CD1c-positive myeloid dendritic cell (primary cell): ENCODE results near the gene LTN1.

Source experiments
- DNase-seq: peaks from one replicate; pipeline ENCODE4 v3.0.0-alpha.2; 2016; ENCODE audit errors: extremely low spot score

LTN1 gene

DNA sequence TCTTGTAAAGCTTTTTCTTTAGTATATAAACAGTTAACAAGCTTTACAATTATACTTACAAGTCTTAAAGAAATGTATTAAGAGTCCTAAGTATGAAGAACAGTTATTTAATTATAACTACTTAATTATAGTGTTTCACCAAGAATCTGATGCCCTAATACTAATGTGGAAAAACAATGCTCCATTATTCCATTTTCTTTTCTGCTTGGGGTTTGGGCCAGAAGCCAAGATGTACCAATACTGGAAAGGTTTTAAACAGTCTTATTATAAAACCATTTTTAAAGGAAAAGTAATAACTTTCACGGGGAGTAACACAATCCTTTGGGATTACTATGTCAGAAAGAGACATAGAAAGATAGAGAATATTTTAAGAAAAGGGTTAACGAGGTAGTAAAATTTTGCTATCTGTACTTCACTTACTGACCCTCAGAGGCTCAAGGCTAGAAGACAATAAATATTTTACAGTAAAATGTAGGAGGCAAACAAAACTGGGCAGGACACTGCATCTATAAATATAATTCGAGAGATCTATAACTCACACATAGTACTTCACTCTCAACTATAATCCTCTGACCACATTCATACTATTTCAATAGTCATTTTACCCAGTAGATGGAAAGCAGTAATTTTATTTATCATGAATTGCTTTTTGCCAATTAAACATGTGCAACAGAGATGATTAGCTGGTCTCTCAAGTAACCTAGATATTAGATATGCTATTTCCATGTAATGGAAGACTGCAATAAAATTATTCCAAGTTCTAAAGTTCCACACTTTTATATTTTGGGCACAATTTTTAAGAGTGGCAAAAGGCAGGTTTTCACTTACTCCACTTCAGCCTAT, 63.9 kb downstream of the LTN1 start:
- no peak for DNase-seq

DNA sequence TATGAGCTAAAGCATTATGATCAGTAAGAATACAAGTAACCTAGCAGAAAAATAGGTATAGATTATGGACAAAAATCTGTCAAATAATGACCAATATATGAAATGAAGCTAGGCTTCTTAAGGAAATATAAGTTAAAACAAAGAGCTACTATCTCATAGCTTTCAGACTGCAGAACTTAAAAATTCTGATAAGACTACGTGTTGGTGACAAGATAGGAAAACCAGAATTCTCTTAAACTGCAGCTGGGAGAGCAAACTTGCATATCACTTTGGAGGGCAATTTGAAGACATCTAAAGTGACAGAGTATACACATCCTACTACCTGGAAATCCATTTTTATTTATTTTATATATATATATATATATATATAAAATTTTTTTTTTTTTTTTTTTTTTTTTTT, 65.5 kb downstream of the LTN1 start:
- no peak for DNase-seq

DNA sequence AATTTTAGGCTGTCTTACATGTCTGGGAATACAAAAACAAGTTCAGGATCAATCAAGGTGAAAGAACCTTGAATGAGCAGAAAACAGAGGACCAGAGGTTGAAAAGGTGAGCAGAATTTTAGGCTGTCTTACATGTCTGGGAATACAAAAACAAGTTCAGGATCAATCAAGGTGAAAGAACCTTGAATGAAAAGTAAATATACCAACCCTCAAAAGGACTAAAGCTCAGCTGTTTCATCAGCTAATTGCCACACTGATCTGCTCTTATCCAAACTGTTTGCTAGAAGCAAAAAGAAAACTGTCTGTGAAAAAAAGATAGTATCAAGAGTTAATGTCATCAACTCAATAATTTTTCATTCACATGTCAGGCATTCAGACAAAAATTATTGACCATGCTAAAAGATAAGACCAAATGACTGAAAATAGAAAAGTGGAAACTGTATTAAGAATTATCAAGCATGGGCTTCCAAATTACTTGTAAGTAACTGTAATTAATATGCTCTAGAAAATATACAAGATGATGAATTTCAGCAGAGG, 69.2 kb downstream of the LTN1 start:
- no peak for DNase-seq

DNA sequence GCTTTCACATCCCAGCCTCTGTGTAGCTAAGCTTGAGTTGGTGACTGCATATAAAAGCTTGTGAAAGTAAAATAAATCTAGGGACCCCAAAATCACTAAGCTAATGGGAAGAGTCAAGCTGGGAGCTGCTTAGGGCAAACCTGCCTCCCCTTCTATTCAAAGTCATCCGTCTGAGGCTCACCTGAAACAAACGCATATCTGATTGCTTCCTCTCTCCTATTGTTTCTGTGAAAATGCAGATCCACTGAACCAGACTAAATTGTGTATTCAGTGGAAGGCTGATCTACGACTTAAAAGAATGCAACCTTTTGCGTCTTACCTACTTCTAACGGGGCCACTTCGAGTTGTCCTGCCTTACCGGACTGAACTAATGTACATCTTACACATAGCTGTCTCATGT, 70.3 kb downstream of the LTN1 start:
- no peak for DNase-seq

DNA sequence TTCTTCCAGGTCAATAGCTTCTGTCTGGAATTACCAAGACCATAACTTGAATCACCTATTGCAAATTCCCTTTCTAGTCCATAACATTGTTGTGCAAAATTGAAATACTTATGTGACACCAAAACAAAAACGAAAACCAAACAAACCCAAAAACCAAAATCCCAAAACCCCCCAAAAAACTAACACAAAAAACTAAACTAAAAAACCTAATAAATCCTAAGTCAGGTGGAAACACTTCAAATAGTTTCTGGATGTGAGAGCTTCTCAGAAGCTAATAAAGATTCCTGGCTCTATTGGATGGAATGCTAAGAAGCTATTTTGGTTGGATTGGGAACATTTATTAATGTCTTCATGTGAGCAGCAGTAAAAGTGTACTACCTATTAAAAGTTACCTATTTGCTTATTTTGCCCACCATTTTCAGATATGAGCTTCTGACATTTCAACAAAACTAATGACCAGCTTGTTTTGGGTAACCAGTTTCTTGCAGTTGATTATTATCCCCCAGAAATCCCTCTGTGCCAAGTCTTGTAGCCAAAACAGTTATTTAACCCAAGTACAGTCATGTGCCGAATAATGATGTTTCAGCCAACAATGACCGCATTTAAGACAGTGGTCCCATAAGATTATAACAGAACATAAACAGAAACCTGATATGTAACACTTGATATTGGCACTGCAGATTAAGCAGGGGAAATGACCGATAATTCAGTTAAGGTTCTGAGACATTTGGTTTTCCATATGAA, 76.4 kb downstream of the LTN1 start:
- DNase-seq, result no peak

DNA sequence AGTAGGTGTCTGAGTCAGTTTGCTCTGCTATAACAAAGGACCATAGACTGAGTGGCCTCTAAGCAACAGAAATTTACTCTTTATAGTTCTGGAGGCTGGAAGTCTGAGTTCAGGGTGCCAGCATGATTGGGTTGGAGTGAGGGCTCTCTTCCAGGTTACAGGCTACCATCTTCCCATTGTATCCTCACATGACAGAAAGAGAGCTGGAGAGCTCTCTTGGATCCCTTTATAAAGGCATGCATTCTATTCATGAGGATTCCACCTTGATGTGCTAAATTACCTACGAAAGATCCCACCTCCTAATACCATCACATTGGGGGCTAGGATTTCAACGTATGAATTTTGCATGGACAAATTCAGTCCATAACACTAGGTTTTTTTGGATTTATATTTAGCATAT, 79.6 kb downstream of the LTN1 start:
- no peak for DNase-seq

DNA sequence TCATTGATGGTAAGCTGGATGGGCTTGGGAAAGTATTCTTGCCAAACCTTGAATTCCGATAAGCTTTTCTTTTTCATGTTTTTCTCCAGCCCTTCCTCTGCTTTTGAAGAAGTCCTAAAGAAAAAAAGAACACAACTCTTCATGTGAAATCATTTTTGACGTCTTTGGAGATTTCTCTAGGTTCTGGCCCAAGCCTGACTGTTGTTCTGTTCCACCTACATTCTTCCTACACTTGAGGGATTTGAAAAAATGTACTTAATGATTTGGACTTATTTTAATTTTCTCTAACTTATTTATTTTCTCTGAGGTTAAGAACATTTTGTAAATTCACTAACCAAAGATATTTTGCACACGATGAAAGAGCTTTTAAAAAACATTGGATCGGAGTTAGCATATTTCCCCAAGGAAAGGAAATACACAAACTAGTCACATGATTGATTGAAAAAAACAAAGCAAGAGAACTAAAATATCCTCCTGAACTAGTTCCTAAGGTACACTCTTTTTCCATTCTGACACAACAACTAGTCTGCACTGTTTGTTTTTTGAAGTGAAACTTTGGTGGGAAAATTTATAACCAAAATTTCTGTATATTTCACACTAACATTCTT, 82.3 kb downstream of the LTN1 start:
- no peak for DNase-seq

DNA sequence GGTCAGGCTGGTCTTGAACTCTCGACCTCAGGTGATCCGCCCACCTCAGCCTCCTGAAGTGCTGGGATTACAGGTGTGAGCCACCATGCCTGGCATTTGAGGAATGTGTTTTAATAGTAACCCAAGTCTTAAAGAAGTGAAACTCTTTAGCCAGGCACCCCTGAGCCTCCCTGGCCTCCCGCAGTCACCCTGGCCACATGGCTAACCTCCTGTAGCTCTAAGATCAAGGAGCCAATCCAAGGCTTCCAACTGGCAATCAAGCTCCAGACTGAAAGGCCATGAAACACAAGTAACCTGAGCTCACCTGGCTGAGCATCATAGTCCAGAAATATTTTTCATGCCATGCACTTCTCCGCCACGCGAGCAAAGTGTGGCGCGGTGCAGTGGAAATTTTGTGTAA, 84.3 kb downstream of the LTN1 start:
- no peak for DNase-seq

DNA sequence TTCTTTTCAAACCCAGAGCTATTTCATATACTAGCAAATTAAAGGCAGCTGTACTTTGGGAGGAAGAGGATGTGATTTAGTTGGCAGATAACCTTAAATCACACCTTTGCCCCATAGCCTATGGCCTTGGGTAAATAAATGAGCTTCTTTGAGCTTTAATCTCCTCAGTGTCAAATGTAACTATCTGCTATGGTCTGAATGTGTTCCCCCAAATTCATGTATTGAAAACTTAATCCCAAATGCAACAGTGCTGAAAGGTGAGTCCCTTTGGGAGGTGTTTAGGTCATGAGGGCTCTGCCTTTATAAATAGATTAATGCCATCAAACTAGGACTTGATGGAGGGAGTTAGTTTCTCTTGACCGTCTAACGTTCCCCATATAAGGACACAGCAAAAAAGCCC, 85.8 kb downstream of the LTN1 start:
- no peak for DNase-seq

DNA sequence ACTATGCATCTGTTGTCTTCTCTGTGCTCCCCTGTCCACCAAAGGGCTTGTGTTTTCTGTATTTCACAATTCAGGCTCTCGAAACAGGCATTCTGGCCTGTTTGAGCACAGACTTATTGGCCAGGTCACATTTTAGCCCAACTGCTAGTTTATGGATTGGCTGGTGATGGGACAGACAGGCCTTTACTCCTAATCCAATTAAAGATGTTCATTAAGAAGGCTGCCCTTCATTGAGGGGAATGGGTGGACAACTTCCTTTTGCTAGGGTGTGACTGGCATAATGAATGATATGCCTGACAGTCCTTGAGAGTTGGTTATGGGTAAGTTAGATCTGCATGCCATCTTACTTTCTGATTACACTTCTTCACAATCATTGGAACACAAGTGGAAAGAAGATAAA, 86.4 kb downstream of the LTN1 start:
- DNase-seq, result no peak

DNA sequence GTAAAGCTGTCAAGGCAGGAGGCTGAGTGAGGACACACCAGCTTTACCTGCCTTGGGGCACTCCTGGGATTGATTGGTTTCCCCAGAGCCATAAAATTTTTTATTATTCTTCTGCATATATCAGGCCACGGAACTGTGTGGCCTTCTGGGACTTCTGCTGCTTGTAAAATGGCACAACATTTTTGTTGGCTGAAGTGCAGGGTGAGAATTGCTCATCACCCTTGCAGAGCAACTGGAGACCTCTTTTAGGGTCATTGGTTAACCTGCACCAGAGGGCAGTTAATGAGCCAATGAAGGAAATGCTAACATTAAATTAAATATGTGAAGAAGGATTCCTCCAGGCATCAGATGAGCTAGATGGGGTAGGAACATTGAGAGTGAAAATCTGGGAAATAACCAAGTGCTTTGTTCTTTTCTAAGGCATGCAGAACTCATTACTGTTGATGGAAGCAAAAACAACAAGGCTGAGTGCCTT, 87.7 kb downstream of the LTN1 start:
- DNase-seq, result no peak

DNA sequence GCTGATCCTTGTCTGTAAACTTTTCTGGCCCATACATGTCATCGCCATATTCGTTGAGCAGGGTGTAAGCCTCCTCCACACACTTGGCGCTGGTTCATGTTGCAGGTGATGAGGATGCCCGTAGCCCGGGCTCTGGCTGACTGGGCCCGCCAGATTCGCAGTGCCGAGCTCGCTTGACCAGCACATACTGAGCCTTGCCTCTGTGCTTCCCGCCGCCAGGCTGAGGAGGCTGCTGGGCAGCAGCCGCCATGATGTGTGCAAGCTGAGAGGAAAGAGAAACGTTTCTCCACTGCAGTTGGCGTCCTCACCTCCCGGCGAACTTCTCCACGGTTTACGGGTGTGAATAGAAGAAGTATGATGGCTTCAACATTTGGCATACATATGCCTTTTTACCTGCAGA, 89.2 kb downstream of the LTN1 start:
- no peak for DNase-seq

DNA sequence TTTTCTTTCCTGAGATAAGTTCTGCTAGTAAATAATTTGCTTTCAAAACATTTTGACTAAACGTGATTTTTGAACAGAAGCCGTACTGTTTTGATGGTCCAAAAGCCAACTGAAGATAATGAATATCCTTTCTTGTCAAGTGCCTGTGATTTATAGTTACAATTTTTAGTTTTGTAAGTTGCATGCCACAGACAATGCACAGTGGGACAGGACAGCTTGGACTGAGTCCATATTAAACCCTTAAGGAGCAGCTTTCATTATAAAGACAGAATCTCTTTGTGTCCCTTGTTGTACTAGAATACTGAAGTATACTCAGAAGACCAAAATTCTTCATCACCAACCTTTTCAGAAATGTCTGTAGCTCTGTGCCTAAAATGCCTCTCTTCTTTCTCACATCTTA, 92.2 kb downstream of the LTN1 start:
- DNase-seq, result no peak

DNA sequence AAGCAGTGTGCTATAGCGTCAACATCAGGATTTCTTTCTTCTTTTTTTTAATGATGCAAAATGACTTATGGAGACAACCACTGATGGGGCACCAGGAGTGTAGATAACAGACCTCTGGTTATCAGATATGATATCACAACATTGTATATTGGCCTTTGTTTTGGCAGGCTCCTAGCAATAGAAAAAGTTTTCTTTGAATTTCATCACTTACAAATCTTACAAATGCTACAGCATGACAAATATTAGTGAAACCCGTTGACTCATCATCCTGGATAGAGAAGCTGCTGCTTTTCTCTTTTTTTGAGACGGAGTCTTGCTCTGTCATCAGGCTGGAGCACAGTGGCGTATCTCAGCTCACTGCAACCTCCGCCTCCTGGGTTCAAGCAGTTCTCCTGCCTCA, 92.9 kb downstream of the LTN1 start:
- no peak for DNase-seq

DNA sequence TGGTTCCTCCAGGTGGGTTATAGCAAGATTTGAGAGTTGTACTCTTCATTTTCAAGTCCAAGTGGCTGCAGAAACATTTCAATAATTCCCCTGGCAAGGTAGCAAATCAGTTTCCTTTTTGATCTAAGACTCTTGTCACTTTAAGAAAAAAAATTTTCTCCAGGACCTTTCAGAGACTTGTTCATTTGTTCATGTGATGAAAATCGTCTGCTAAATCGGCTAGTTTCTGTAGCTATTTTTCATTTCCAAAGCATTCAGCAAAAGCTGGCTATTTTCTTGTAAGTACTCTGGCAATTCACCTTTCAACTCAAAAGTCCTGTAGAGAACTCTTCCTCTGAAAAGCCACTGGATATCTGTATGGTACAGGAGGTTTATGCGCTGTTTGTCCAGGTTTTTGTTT, 93.5 kb downstream of the LTN1 start:
- DNase-seq, result no peak

DNA sequence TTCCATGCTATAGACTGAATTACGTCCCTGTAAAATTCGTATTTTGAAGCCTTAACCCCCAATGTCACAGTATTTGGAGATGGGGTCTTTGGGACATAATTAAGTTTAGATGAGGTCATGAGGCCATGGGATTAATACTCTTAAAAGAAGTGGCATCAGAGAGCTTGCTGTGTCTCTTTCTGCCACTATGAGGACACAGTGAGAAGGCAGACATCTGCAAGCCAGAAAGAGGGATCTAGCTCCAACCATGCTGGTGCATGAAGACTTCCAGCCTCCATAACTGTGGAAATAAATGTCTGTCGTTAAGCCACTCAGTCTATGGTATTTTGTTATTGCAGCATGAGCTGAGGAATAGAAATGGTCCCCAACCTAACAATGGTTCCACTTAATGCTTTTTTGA, 99.0 kb downstream of the LTN1 start:
- DNase-seq, result no peak

DNA sequence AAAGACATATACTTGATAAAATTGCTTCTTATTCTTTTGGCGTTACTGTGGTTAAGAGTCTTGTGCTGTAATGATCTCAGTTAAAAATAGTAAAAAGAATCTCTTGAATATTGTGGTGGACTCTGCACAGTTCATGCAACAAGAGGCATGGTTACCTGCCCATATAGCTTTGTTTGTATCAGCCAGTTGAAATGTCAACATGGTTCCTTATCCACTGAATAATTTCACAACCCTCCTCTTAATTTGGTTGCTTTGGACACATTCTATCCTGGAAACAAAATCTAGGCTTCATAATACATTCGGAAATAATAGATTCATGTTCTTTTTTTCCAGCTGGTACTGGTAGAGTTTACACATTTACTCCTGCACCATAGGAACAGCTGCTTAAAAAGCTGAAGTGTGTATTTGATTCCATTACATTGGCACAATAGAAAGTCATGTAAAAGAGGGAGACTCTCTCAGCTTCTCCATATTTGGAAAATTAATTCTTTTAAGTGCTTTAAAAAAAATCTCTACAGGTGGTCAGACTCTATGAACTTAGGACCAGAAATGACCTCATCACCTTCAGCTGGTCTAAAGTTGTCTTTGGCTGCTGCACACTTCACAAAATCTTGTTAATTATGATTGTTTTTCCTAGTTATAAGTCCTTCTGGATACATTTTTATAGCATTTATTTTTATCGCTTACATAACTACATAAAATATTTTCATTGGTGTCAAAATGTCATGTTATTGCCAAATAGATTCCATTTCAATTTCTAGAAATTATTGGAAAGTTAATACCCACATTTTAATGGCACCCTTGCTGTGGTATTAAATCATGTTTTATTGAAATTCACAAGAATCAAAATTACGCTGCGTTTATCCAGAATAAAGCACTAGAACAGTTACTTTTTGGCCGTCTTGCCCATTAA, 100.2 kb downstream of the LTN1 start:
- DNase-seq, result no peak

DNA sequence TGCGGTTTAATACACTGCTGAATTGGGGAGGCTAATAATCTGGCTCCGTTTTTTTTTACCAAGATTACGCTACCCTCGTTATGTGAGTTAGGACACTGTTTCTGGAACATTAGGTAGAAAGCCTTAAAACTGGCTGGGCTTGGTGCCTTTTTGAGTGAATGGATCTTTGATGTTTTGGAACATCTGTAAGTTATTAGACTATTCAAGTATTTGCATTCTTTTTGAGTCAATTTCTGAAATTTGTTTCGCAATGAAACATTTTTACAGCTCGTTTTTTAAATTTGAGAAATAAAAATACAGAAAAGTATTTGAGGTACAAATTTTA, 106.9 kb downstream of the LTN1 start:
- DNase-seq, result no peak

DNA sequence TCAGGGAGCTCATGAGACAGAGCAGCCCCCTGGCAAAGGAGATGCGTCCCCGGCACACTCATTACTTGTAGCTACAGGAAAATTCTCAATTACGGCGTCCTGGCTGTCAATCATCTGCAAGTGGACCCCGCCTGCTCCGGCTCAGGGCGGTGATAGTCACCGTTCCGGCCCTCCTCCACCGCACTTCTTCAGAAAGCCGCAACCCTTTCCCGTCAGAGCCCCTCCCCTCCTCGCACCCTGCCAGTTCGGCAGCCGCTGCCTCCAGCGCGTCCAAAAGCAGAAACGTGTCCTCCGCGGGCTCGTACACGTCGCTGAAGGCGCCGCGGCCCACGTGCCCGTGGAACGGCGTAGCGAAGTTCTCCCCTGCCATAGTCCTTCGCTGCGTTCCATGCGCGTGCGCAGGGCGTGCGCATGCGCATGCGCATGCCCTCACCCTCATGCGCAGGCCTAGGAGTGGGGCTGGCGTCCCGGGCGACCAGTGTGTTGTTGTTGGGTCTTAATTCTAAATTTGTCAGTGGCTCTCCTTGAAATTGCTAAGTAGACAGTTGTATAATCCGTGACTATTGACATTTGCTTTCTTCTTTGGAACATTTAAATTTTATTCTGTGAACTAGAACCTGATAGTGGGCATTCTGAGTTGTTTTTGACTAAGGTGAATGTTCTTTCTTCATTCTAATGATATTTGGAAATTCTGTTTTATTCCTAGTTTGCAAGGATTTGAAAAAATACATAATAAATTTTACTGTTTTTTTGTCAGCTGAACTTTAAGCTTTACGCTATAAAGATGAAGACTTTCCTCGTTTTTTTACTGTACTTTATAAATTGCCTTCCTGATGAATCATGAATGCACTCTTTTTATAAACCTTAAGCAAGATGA, 107.5 kb downstream of the LTN1 start:
- peak; percentile 99 for DNase-seq

DNA sequence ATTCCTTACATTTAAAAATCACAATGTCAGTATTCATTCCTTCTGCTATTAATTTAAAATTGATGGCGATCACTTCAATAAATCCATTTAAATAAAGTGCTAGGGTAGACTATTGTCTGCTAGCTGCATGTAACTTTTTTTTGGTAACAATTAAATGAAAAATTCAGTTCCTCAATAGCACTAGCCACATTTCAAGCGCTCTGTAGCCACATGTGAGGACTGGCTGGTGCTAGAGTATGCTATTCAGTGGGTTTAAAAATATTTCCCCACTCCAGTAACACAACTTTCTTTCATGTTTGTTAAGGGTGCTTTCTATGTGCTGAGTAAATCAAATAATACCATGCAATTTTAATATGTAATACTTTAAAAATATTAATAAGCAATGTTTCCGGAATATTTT, 108.2 kb downstream of the LTN1 start:
- peak; percentile 42 for DNase-seq

DNA sequence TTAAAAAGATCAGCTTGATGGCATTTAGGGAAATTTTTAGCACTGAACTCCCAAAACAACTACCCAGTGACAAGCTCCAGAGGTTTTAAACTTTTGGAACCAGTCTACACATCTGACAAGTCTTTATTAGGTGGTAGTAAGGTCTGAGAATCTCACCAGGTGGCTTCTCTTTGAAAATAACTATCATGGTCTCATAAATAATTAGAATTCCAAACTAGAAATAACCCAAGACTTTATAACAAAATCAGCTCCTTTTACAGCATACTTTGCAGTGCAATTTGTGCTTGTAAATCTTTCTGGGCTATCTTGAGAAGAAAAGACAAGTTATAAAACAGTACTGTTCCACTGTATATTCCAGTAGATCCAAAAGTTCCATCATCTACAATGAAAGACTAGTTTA, 108.7 kb downstream of the LTN1 start:
- peak; percentile 5 for DNase-seq
